RWPE2 (cell line): ENCODE measurements around the gene AGBL4.

Experiments used
- ATAC-seq: fragments of 200-7000 bp; cut with Tn5 transposase; 3 replicates; pipeline ENCODE4 v1.9.1; 2021; ENCODE audit warnings: low read depth
- DNase-seq: peaks from one replicate; pipeline ENCODE4 v3.0.0-alpha.2; 2020; ENCODE audit warnings: low spot score
- H3K27ac ChIP-seq: fragments of 450-650 bp; 2 replicates; pipeline ENCODE4 v1.5.1; 2017; ENCODE audit warnings: mild to moderate bottlenecking; ENCODE audit not compliant: poor library complexity, severe bottlenecking
- H3K27me3 ChIP-seq: fragments of 250-450 bp; sonication (Bioruptor Pico); 2 replicates; pipeline ENCODE4 v1.5.1; 2021; ENCODE audit warnings: mild to moderate bottlenecking, moderate library complexity; ENCODE audit not compliant: insufficient read depth, poor library complexity, severe bottlenecking
- H3K36me3 ChIP-seq: fragments of 250-450 bp; sonication (Bioruptor Pico); 2 replicates; pipeline ENCODE4 v1.5.1; 2020; ENCODE audit warnings: low read depth, mild to moderate bottlenecking, moderate library complexity
- H3K4me1 ChIP-seq: fragments of 250-450 bp; sonication (Bioruptor Pico); 2 replicates; pipeline ENCODE4 v1.5.1; 2021; ENCODE audit warnings: mild to moderate bottlenecking, moderate library complexity; ENCODE audit not compliant: insufficient read depth, poor library complexity, severe bottlenecking
- H3K4me3 ChIP-seq: fragments of 250-450 bp; sonication (Bioruptor Pico); 2 replicates; pipeline ENCODE4 v1.5.1; 2021; ENCODE audit warnings: mild to moderate bottlenecking, moderate library complexity; ENCODE audit not compliant: severe bottlenecking
- H3K9me3 ChIP-seq: fragments of 250-450 bp; sonication (Bioruptor Pico); 2 replicates; pipeline ENCODE4 v1.5.1; 2021; ENCODE audit warnings: mild to moderate bottlenecking, moderate library complexity; ENCODE audit not compliant: severe bottlenecking
- TF ChIP-seq, protein P1 (sequence below): fragments of 450-650 bp; IDR thresholded peaks from one replicate; pipeline ENCODE4 v1.5.1; 2017; ENCODE audit warnings: mild to moderate bottlenecking, moderate library complexity; ENCODE audit not compliant: poor library complexity, severe bottlenecking

AGBL4 gene

GRCh38 chr1:48875552-48876329 is 1148.0 kb downstream of the AGBL4 start:
- peak overlapping the region; percentile 26 for H3K27ac ChIP-seq
- H3K4me3 ChIP-seq, result no peak overlapping the region
- H3K27me3 ChIP-seq, result no peaks in the 10 kb centered on the region
- H3K9me3 ChIP-seq, result no peaks in the 10 kb centered on the region
- TF ChIP-seq, protein P1, sequence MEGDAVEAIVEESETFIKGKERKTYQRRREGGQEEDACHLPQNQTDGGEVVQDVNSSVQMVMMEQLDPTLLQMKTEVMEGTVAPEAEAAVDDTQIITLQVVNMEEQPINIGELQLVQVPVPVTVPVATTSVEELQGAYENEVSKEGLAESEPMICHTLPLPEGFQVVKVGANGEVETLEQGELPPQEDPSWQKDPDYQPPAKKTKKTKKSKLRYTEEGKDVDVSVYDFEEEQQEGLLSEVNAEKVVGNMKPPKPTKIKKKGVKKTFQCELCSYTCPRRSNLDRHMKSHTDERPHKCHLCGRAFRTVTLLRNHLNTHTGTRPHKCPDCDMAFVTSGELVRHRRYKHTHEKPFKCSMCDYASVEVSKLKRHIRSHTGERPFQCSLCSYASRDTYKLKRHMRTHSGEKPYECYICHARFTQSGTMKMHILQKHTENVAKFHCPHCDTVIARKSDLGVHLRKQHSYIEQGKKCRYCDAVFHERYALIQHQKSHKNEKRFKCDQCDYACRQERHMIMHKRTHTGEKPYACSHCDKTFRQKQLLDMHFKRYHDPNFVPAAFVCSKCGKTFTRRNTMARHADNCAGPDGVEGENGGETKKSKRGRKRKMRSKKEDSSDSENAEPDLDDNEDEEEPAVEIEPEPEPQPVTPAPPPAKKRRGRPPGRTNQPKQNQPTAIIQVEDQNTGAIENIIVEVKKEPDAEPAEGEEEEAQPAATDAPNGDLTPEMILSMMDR, result no peak
- ATAC-seq (no peak), DNase-seq (no peak)
- peaks cover 25% of the 10 kb centered on the region for H3K4me1 ChIP-seq
- no peaks in the 10 kb centered on the region for H3K36me3 ChIP-seq

DNA sequence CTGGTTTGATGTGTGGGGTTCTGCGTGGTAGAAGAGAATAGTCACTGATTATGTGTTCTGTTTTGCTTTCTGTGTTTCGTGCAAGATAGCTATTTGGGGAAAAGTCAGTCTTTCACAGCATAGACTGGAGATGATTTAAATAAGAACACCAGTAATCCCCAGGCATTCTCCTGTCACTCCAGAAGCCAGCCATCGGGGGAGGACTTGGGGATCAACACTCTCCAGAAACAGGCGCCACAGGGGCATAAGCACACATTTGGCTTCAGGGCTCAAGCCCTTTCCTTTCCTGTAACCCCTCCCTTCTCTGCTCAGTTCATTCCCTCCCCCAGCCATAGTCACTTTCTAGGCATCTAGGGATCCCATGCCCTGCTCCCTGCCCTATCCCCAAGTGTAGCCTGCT is 1149.8 kb downstream of the AGBL4 start:
- DNase-seq, result no peak
- H3K36me3 ChIP-seq, result no peaks in the 10 kb centered on the region
- TF ChIP-seq, protein P1, result no peak
- no peaks in the 10 kb centered on the region for H3K27me3 ChIP-seq
- H3K4me3 ChIP-seq, result no peak overlapping the region
- no peak overlapping the region for H3K27ac ChIP-seq
- peaks cover 25% of the 10 kb centered on the region for H3K4me1 ChIP-seq
- ATAC-seq, result no peak
- no peaks in the 10 kb centered on the region for H3K9me3 ChIP-seq

DNA sequence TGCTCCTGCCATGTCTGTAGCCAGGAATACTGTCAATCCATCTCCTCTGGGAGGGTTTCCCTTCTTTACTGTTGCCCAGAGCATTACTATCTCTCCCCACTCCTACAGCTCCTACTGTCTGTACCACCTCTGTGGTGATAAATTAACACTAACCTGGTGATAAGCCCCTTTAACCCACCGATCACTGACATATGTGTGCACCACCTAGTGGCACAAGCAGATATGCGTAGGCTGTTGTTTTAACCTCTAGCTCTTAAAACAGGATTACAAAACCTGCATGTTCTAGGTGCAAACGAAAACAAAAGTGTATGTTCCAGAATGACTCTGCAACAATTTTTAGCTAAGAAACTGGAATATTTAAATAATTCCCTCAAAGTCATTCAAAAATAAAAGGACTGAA is 1153.2 kb downstream of the AGBL4 start:
- no peak for DNase-seq
- TF ChIP-seq, protein P1, result peak; percentile 58
- Histone ChIP-seq H3K27ac (no peak overlapping the region), H3K36me3 (no peaks in the 10 kb centered on the region), H3K4me3 (no peak overlapping the region), H3K27me3 (no peaks in the 10 kb centered on the region), H3K4me1 (peaks cover 5% of the 10 kb centered on the region), H3K9me3 (no peaks in the 10 kb centered on the region)
- ATAC-seq, result no peak

DNA sequence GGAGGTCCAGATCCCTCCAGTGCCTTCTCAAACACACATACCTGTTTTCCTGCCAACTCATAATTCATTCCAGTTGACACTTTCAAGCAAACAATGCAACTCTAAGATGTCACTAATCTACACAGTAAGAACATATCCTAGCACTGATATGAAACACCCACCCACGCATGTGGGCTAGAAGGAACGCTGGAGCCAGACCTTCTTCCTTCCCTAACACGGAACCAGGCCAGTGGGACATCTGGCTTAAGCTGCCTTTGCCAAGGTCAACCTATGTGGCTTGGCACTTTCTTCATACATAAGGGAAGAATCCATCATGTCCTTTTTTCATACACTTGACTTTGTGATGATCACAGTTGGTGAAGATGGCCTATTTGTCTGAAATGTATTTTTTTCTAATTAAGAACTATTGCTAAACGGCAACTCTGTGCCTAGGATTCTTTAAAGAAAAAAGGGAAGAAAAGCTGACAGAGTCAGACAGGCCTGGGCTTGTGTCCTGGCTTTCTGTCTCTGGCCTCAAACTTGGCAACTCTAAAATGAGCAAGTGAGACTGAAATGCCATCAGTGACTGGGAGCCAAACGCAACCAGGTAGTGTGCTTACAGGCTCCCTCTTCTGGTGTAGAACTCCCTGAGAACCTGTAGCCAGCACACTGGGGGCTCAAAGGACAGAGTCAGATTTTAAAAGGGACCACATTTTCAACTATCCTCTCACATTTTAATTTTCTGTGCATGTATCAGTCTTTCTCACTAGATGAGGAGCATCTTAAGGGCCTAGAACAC is 1154.4 kb downstream of the AGBL4 start:
- TF ChIP-seq, protein P1, result peak; percentile 45
- Histone ChIP-seq H3K27me3 (no peaks in the 10 kb centered on the region), H3K36me3 (no peaks in the 10 kb centered on the region), H3K4me3 (no peak overlapping the region), H3K9me3 (no peaks in the 10 kb centered on the region), H3K4me1 (peaks cover 5% of the 10 kb centered on the region), H3K27ac (no peak overlapping the region)
- DNase-seq, result no peak
- ATAC-seq, result peak; percentile 86

DNA sequence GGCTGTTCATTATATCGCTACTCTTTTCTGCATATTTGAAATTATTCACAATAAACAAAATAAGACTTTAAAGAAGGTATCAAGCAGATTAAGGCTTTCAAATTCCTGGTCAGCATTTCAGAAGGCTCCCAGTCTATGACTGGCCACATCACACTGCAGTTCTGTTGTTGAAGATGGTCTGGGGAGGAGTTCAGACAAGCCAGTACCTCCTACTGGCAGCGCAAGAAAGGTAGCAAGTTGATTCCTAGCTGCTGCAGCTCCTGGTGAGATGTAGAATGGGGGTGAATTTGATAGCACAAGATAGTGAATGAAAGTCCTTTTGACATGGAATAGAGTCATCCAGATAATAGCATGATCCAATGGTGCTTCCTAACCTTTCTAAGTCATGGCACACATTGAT is 1158.8 kb downstream of the AGBL4 start:
- no peaks in the 10 kb centered on the region for H3K36me3 ChIP-seq
- no peak overlapping the region for H3K27ac ChIP-seq
- TF ChIP-seq, protein P1, result no peak
- no peaks in the 10 kb centered on the region for H3K27me3 ChIP-seq
- no peak overlapping the region for H3K4me3 ChIP-seq
- H3K4me1 ChIP-seq, result peaks cover 5% of the 10 kb centered on the region
- H3K9me3 ChIP-seq, result no peaks in the 10 kb centered on the region
- ATAC-seq (no peak), DNase-seq (no peak)
